SK-N-MC (cell line): Measurements from ENCODE around the gene VRK2.
"Not testable (repeated sequence)": the region's sequence is repeated elsewhere in the genome, so short reads cannot be mapped to it uniquely, and the experiment has no call there.

Source experiments
- EZH2 ChIP-seq: fragments of 200-600 bp; sonication (generic); IDR thresholded peaks from one replicate; pipeline ENCODE4 v1.6.1; 2017; ENCODE audit warnings: antibody characterized with exemption
- FOXP2 ChIP-seq: optimal IDR thresholded peaks from 2 replicates; pipeline ENCODE3; 2011; ENCODE audit warnings: mild to moderate bottlenecking, moderate library complexity; ENCODE audit not compliant: insufficient read depth; ENCODE audit errors: extremely low read length, control extremely low read depth
- POLR2AphosphoS5 ChIP-seq: IDR thresholded peaks from 2 replicates; pipeline ENCODE4 v1.6.1; 2012; ENCODE audit warnings: mild to moderate bottlenecking, low read depth, low read length, borderline replicate concordance

DNA sequence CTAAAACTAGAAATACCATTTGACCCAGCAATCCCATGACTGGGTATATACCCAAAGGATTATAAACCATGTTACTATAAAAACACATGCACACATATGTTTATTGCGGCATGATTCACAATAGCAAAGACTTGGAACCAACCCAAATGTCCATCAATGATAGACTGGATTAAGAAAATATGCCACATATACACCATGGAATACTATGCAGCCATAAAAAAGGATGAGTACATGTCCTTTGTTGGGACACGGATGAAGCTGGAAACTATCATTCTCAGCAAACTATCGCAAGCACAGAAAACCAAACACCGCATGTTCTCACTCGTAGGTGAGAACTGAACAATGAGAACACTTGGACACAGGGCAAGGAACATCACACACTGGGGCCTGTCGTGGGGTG lies 140.4 kb downstream of the VRK2 start:
- TF ChIP-seq EZH2, POLR2AphosphoS5, FOXP2: not testable (repeated sequence)
